ENCODE data around the gene TYK2. TPM values are rescaled to one million over a fixed set of nuclear protein-coding genes. Genes with fewer than 3 reads are reported as not detected.

TYK2 gene
- total RNA-seq, 4 donors from 2014 or later, result 112 to 166 (median 125) TPM

DNA sequence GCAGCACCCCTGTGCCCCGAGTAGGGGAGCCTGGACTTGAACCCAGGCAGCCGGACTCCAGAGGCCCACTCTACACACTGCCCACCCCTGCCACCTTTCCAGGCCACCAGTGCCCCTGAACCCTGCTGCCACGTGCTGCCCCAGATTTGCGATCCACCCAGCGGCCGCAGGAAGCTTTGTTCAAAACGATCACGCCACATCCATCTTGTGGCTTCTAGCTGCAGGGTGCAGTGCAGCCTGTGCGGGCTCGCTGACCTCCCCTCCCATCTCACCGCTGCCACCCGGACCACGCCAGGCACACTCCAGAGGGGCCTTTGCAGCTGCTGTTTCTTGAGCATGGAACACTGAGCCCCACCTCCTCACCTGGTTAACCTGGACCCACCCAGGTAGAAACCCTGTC is 50.8 kb downstream of the TYK2 start:
- H3K27me3 ChIP-seq, result no peaks in the 10 kb centered on the region
- H3K4me1 ChIP-seq, result peaks cover 0 to 23% (median 13%) of the 10 kb centered on the region in 4 donors
- peaks cover 3 to 64% (median 28%) of the 10 kb centered on the region in 3 donors for H3K36me3 ChIP-seq
- H3K9me3 ChIP-seq, result no peaks in the 10 kb centered on the region
- no peak overlapping the region for H3K4me3 ChIP-seq
- TF ChIP-seq EP300 (IDR thresholded peaks at IDR 0.05) (no peak), POLR2A (IDR thresholded peaks at IDR 0.05) (no peak)
- TF ChIP-seq, protein P1, sequence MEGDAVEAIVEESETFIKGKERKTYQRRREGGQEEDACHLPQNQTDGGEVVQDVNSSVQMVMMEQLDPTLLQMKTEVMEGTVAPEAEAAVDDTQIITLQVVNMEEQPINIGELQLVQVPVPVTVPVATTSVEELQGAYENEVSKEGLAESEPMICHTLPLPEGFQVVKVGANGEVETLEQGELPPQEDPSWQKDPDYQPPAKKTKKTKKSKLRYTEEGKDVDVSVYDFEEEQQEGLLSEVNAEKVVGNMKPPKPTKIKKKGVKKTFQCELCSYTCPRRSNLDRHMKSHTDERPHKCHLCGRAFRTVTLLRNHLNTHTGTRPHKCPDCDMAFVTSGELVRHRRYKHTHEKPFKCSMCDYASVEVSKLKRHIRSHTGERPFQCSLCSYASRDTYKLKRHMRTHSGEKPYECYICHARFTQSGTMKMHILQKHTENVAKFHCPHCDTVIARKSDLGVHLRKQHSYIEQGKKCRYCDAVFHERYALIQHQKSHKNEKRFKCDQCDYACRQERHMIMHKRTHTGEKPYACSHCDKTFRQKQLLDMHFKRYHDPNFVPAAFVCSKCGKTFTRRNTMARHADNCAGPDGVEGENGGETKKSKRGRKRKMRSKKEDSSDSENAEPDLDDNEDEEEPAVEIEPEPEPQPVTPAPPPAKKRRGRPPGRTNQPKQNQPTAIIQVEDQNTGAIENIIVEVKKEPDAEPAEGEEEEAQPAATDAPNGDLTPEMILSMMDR (IDR thresholded peaks at IDR 0.05), result no peak
- WGBS, 2 donors, result 92 to 97% methylated on average over 13 of the region's 13 CpGs
- H3K27ac ChIP-seq, result no peak overlapping the region
- DNase-seq (ENCODE audit: low spot score in 2 of 2), result no peak

DNA sequence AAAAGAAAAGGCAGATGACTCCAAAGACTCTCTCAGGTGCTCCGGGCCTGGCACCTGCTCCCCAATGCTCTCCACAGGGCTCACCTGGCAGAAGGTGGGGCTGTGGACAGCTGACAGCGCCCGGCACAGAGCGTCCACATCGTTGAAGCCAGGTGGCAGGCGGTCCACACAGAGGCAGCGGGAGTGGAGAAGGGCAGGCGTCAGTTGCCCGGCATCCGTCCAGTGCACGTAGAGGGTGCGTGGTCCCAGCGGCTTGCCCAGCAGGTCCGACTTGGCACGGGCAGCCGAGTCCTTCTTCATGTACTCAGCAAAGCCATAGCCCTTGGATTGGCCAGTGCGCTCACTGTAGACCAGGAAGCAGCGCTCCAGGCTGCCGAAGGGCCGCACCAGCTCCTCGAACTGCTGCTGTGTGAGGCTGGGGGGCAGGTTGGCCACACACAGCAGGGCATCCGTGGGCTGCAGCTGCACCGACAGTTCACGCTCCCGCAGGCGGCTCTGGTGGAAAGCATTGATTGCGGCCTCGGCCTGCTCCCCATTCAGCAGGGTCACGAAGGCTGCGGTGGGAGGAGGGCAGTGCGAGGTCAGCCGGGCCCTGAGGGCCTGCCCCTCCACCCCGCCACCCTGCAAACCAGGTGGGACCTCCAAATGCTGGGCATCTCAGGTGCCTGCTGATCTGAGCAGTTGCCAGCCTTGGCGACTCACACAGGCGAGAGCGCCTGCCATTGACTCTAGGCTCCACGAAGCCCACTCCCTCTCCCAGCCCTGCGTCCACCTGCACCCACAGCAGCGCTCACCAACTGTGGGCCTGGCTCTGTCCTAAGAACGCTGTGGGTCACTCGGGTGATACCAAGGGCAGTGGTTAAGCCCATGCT is 51.6 kb downstream of the TYK2 start:
- WGBS, 2 donors, result 91 to 93% methylated on average over 21 to 34 of the region's 41 CpGs
- Histone ChIP-seq H3K9me3 (no peaks in the 10 kb centered on the region), H3K36me3 (peaks cover 3 to 71% (median 28%) of the 10 kb centered on the region in 3 donors)

DNA sequence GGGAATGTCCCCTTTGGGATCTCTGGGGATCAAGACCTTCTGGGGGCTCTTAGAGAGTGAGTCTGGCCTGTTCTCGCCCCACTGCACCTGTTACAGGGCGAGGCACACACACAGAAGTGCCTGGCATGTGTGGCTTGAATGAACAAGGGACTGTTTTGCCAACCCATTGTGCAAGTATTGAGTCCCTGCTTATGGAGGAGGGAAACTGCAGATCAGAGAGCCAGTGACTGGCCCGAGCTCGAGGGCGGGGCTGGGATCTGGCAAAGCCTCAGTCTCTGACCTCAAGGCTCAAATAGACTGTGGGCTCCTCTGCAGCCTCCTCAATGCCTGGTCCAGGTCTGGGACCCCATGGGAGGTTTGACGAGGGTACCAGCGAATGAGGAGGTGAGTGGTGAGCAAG is 52.6 kb downstream of the TYK2 start:
- Histone ChIP-seq H3K36me3 (peaks cover 3 to 81% (median 34%) of the 10 kb centered on the region in 3 donors), H3K9me3 (no peaks in the 10 kb centered on the region), H3K27me3 (no peaks in the 10 kb centered on the region), H3K4me3 (no peak overlapping the region), H3K4me1 (peaks cover 0 to 14% (median 10%) of the 10 kb centered on the region in 4 donors), H3K27ac (no peak overlapping the region)
- DNase-seq (ENCODE audit: low spot score in 2 of 2), result no peak
- TF ChIP-seq EP300 (IDR thresholded peaks at IDR 0.05) (no peak), POLR2A (IDR thresholded peaks at IDR 0.05) (no peak)
- TF ChIP-seq, protein P1 (IDR thresholded peaks at IDR 0.05), result no peak
- WGBS, 2 donors, result 88 to 94% methylated on average over 7 of the region's 7 CpGs

More for the DNA sequence above, 51.6 kb downstream of the TYK2 start:
- no peak overlapping the region for H3K27ac ChIP-seq
- peaks cover 0 to 17% (median 10%) of the 10 kb centered on the region in 4 donors for H3K4me1 ChIP-seq
- DNase-seq (ENCODE audit: low spot score in 2 of 2), result no peak
- no peaks in the 10 kb centered on the region for H3K27me3 ChIP-seq
- no peak overlapping the region for H3K4me3 ChIP-seq
- no peak for TF ChIP-seq POLR2A (IDR thresholded peaks at IDR 0.05)
- TF ChIP-seq, protein P1 (IDR thresholded peaks at IDR 0.05), result no peak
- no peak for TF ChIP-seq EP300 (IDR thresholded peaks at IDR 0.05)

DNA sequence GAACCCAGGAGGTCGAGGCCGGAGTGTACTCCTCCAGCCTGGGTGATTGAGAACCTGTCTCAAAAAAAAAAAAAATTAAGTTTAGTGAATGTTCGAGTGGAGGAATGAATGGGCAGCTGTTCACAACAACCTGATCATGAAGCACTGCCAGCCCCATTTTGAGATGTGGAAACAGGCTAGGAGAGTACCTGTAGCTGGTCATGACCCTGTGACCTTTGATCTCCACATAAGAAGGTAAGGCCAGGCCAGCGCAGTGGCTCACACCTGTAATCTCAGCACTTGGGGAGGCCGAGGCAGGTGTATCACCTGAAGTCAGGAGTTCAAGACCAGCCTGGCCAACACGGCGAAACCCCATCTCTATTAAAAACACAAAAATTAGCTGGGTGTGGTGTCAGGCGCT is 54.6 kb downstream of the TYK2 start:
- TF ChIP-seq EP300 (IDR thresholded peaks at IDR 0.05), result no peak
- TF ChIP-seq, protein P1 (IDR thresholded peaks at IDR 0.05), result no peak
- TF ChIP-seq POLR2A (IDR thresholded peaks at IDR 0.05), result no peak
- Histone ChIP-seq H3K4me3 (no peak overlapping the region), H3K27ac (no peak overlapping the region), H3K9me3 (no peaks in the 10 kb centered on the region), H3K4me1 (no peaks in the 10 kb centered on the region), H3K36me3 (peaks cover 5 to 100% (median 47%) of the 10 kb centered on the region in 3 donors), H3K27me3 (no peaks in the 10 kb centered on the region)
- DNase-seq (ENCODE audit: low spot score in 2 of 2), result no peak
- 90 to 92% methylated on average over 8 of the region's 8 CpGs for WGBS, 2 donors

Measured in tibial nerve (tissue), 4 donors.